Erythroblast (primary cell): ENCODE results near the gene PPP4R1.

Source experiments
- GATA1 ChIP-seq: IDR thresholded peaks from 2 replicates; pipeline ENCODE4 v1.6.1; 2011; ENCODE audit warnings: low read depth, mild to moderate bottlenecking, control low read depth, low read length, moderate library complexity
- POLR2A ChIP-seq: IDR thresholded peaks from 2 replicates; pipeline ENCODE4 v1.6.1; 2011; ENCODE audit warnings: mild to moderate bottlenecking, low read length

- TF ChIP-seq POLR2A (no peak), GATA1 (no peak)
Measured at GRCh38 chr18:9619545-9619944, 5.2 kb upstream of the PPP4R1 start.
